PC-9 (cell line): ENCODE measurements around the gene MILR1. TPM values are rescaled to one million over a fixed set of nuclear protein-coding genes. Genes with fewer than 3 reads are reported as not detected.
A peak's percentile ranks its signal among the peaks of the same experiment; 100 is the strongest.

Experiments used
- BruUV-seq: library from RNA; stranded (reverse); fragments of 400-500 nt; replicated peaks from 2 replicates; lab custom pipeline; 2021; lab: Mats Ljungman, UMichigan
- CTCF ChIA-PET: fragments of 300-600 bp; sonication (Branson Sonifier 250); formaldehyde crosslinking; loops from one replicate; lab custom pipeline; 2022; ENCODE audit warnings: antibody characterized with exemption; lab: Charles Lee
- POLR2A ChIA-PET: fragments of 300-600 bp; sonication (Branson Sonifier 250); formaldehyde crosslinking; loops from one replicate; lab custom pipeline; 2022; ENCODE audit warnings: antibody characterized with exemption; ENCODE audit not compliant: unreplicated experiment; lab: Charles Lee
- DNase-seq, 2 experiments: peaks; one replicate each; pipeline versions ENCODE4 v3.0.0 to v3.0.0-alpha.2; 2015 to 2022; ENCODE audit warnings: mixed read lengths in 1 of 2
- H2AFZ ChIP-seq: fragments of 200-600 bp; sonication (generic); 2 replicates; pipeline ENCODE4 v1.8.1; 2017; ENCODE audit warnings: antibody characterized with exemption
- H3F3A ChIP-seq: fragments of 200-600 bp; sonication (generic); 2 replicates; pipeline ENCODE4 v1.8.1; 2017; ENCODE audit warnings: antibody characterized with exemption, mild to moderate bottlenecking, low read depth; ENCODE audit not compliant: insufficient read depth
- H3K27ac ChIP-seq: fragments of 200-600 bp; sonication (generic); 2 replicates; pipeline ENCODE4 v1.6.1; 2016; ENCODE audit warnings: mixed run types
- H3K27me3 ChIP-seq: fragments of 200-600 bp; sonication (generic); 2 replicates; pipeline ENCODE4 v1.6.1; 2016; ENCODE audit warnings: low read depth, mixed run types; ENCODE audit not compliant: insufficient read depth
- H3K36me3 ChIP-seq: fragments of 200-600 bp; sonication (generic); 2 replicates; pipeline ENCODE4 v1.6.1; 2016; ENCODE audit warnings: low read depth, mixed run types
- H3K4me1 ChIP-seq: fragments of 200-600 bp; sonication (generic); replicated peaks from 2 replicates; pipeline ENCODE4 v1.6.1; 2016; ENCODE audit warnings: mixed run types; ENCODE audit not compliant: insufficient read depth
- H3K4me2 ChIP-seq: fragments of 200-600 bp; sonication (generic); 2 replicates; pipeline ENCODE4 v1.6.1; 2017; ENCODE audit warnings: mixed run types
- H3K4me3 ChIP-seq: fragments of 200-600 bp; sonication (generic); 2 replicates; pipeline ENCODE4 v1.6.1; 2016; ENCODE audit warnings: mixed run types
- H3K79me2 ChIP-seq: fragments of 200-600 bp; sonication (generic); 2 replicates; pipeline ENCODE4 v1.6.1; 2017; ENCODE audit warnings: low read depth, mixed run types
- H3K9me2 ChIP-seq: fragments of 200-600 bp; sonication (generic); 2 replicates; pipeline ENCODE4 v1.8.1; 2017; ENCODE audit warnings: mild to moderate bottlenecking; ENCODE audit not compliant: insufficient read depth
- H3K9me3 ChIP-seq: fragments of 200-600 bp; sonication (generic); 2 replicates; pipeline ENCODE4 v1.8.1; 2016; ENCODE audit warnings: low read depth; ENCODE audit not compliant: insufficient read depth
- H4K20me1 ChIP-seq: fragments of 200-600 bp; sonication (generic); 2 replicates; pipeline ENCODE4 v1.8.1; 2017; ENCODE audit not compliant: insufficient read depth
- CTCF ChIP-seq: fragments of 200-600 bp; sonication (generic); conservative IDR thresholded peaks from 2 replicates; pipeline ENCODE4 v1.6.1; 2017; ENCODE audit warnings: mixed run types, antibody characterized with exemption, mild to moderate bottlenecking, moderate library complexity
- EZH2 ChIP-seq: fragments of 200-600 bp; sonication (generic); IDR thresholded peaks from 2 replicates; pipeline ENCODE4 v1.8.0; 2017; ENCODE audit warnings: antibody characterized with exemption, low read depth
- intact Hi-C: fragments of 100-400 bp; cut with micrococcal nuclease; formaldehyde crosslinking; loops from one replicate; pipeline ENCODE4 v1.10.0; 2022; ENCODE audit not compliant: unreplicated experiment
- total RNA-seq: library from RNA; stranded (reverse); gene quantifications from 2 replicates; pipeline ENCODE4 v1.2.3, GENCODE V29; 2021

MILR1 gene
- total RNA-seq, 1 experiment from 2014 or later: 25.6 TPM

- CTCF ChIA-PET: interaction anchor here (0.6 kb wide), 1 partner anchor 130 kb away, joined by 4 read pairs; no protein-coding TSS in a partner anchor
- DNase-seq: no peak
- no TSS peak for BruUV-seq
- intact Hi-C loops: loop anchor here (10.0 kb wide), 2 partner anchors 267 to 497 kb away; partner anchors contain the start of genes CSHL1 and GH1
- POLR2A ChIA-PET: interaction anchor here (0.6 kb wide), 2 partner anchors 75 to 244 kb away, joined by 3 to 9 read pairs; no protein-coding TSS in a partner anchor
- Histone ChIP-seq H3K9me2 (no peaks in the 10 kb centered on the region), H2AFZ (no peak overlapping the region), H4K20me1 (peaks cover 69% of the 10 kb centered on the region), H3K36me3 (peaks cover 24% of the 10 kb centered on the region; the same call in 1 of the 2 replicates), H3F3A (peaks cover 88% of the 10 kb centered on the region), H3K4me1 (no peaks in the 10 kb centered on the region), H3K4me2 (no peak overlapping the region), H3K4me3 (no peak overlapping the region), H3K27me3 (no peaks in the 10 kb centered on the region), H3K27ac (no peak overlapping the region), H3K9me3 (no peaks in the 10 kb centered on the region), H3K79me2 (no peaks in the 10 kb centered on the region)
- TF ChIP-seq EZH2: no peak
- TF ChIP-seq CTCF: no peak
Observed at GRCh38 chr17:64411999-64412771, 36.7 kb upstream of the MILR1 start.

- no TSS peak for BruUV-seq
- H3K27ac ChIP-seq: no peak overlapping the region
- POLR2A ChIA-PET: no interaction called here
- peaks cover 24% of the 10 kb centered on the region; the same call in 1 of the 2 replicates for H3K36me3 ChIP-seq
- no peak overlapping the region for H2AFZ ChIP-seq
- H3K4me1 ChIP-seq: no peaks in the 10 kb centered on the region
- intact Hi-C loops: loop anchor here (10.0 kb wide), 2 partner anchors 268 to 498 kb away; partner anchors contain the start of genes CSHL1 and GH1
- H4K20me1 ChIP-seq: peaks cover 61% of the 10 kb centered on the region
- no peaks in the 10 kb centered on the region for H3K9me2 ChIP-seq
- DNase-seq: peak in 1 of 2 experiments; percentile 35
- H3K79me2 ChIP-seq: no peaks in the 10 kb centered on the region
- no peaks in the 10 kb centered on the region for H3K27me3 ChIP-seq
- H3K4me3 ChIP-seq: no peak overlapping the region
- H3F3A ChIP-seq: peaks cover 88% of the 10 kb centered on the region
- CTCF ChIA-PET: interaction anchor here (0.6 kb wide), 1 partner anchor 131 kb away, joined by 4 read pairs; no protein-coding TSS in a partner anchor
- TF ChIP-seq CTCF (no peak), EZH2 (no peak)
- H3K9me3 ChIP-seq: no peaks in the 10 kb centered on the region
- H3K4me2 ChIP-seq: no peak overlapping the region
Observed at GRCh38 chr17:64412944-64413381, 36.0 kb upstream of the MILR1 start.

- no peak overlapping the region for H2AFZ ChIP-seq
- no TSS peak for BruUV-seq
- H3K9me3 ChIP-seq: no peaks in the 10 kb centered on the region
- no peak for TF ChIP-seq CTCF
- no peak for TF ChIP-seq EZH2
- CTCF ChIA-PET: no interaction called here
- no peaks in the 10 kb centered on the region for H3K4me1 ChIP-seq
- no peak overlapping the region for H3K4me2 ChIP-seq
- peaks cover 55% of the 10 kb centered on the region for H4K20me1 ChIP-seq
- no peaks in the 10 kb centered on the region for H3K79me2 ChIP-seq
- intact Hi-C loops: loop anchor here (10.0 kb wide), 2 partner anchors 269 to 499 kb away; partner anchors contain the start of genes CSHL1 and GH1
- peaks cover 24% of the 10 kb centered on the region; the same call in 1 of the 2 replicates for H3K36me3 ChIP-seq
- no peak overlapping the region for H3K4me3 ChIP-seq
- H3F3A ChIP-seq: peaks cover 88% of the 10 kb centered on the region
- no peaks in the 10 kb centered on the region for H3K27me3 ChIP-seq
- no peaks in the 10 kb centered on the region for H3K9me2 ChIP-seq
- H3K27ac ChIP-seq: no peak overlapping the region
- POLR2A ChIA-PET: no interaction called here
- no peak for DNase-seq
Observed at GRCh38 chr17:64413513-64413912, 35.4 kb upstream of the MILR1 start.
